ENCODE measurements around the gene LRRC2. TPM values are rescaled to one million over a fixed set of nuclear protein-coding genes. Genes with fewer than 3 reads are reported as not detected.

Gene LRRC2
- total and polyA plus RNA-seq, 2 of the 13 experiments (the other 11 are each of a cell fraction or from before 2014, with no cell fraction given): 0.27 to 0.58 TPM

- H3K4me1 ChIP-seq (ENCODE audit: insufficient read depth, low read length): peaks cover 46% of the 10 kb centered on the region
- intact Hi-C loops (cut with micrococcal nuclease; ENCODE audit: unreplicated experiment) (loop anchor here (1.0 kb wide), 1 partner anchor 7 kb away; the partner anchor contains the start of gene LRRC2), in situ Hi-C loops (cut with HindIII; ENCODE audit: extremely low pct_ligation_motif_present, low pct_unique_long_range_greater_than_20kb) (no loop called here)
- no peak for DNase-seq (ENCODE audit: low spot score)
- no peak overlapping the region; the same call in 1 of the 2 replicates for H3K4me2 ChIP-seq (ENCODE audit: low read depth, low read length)
- CTCF ChIA-PET (ENCODE audit: low intra/inter-chr PET ratio, low total read pairs): no interaction called here
- FAIRE-seq: no peak
- H3K27me3 ChIP-seq (ENCODE audit: control insufficient read depth in 1 of 2, insufficient read depth in 2 of 2, low read length in 2 of 2): no peaks in the 10 kb centered on the region
- no peak for ATAC-seq
- H2AFZ ChIP-seq (ENCODE audit: low read length): no peak overlapping the region
- POLR2A ChIA-PET: interaction anchor here (0.6 kb wide), 1 partner anchor 13 kb away, joined by 3 read pairs; no protein-coding TSS in a partner anchor
- H3K27ac ChIP-seq (ENCODE audit: extremely low read length, insufficient read depth, low read length): no peak overlapping the region
- H3K9ac ChIP-seq (ENCODE audit: insufficient read depth, low read depth, low read length): no peak overlapping the region
- no peaks in the 10 kb centered on the region for H4K20me1 ChIP-seq (ENCODE audit: insufficient read depth, low read length)
- no peaks in the 10 kb centered on the region for H3K36me3 ChIP-seq (replicated peaks in 1 of 2; ENCODE audit: control insufficient read depth in 1 of 2, insufficient read depth in 2 of 2, low read length in 2 of 2)
- no peaks in the 10 kb centered on the region for H3K9me3 ChIP-seq (ENCODE audit: low read length)
- H3K4me3 ChIP-seq (replicated peaks in 1 of 3; ENCODE audit: insufficient read depth in 1 of 3, low read depth in 2 of 3, low read length in 3 of 3): no peak overlapping the region
- 87% methylated on average over 4 of the region's 4 CpGs for WGBS (ENCODE audit: low lambda C conversion rate)
- no TSS peak for BruUV-seq (replicated peaks)
- H3K79me2 ChIP-seq (ENCODE audit: insufficient read depth, low read length): no peaks in the 10 kb centered on the region
- TF ChIP-seq ZBTB4 (CRISPR knock-in tag; IDR thresholded peaks at IDR 0.05; ENCODE audit: borderline replicate concordance) (no peak), ZNF484 (CRISPR knock-in tag; IDR thresholded peaks at IDR 0.05; ENCODE audit: borderline replicate concordance, low read depth) (no peak), ZMYM3 (CRISPR knock-in tag; IDR thresholded peaks at IDR 0.05) (no peak), REXO4 (CRISPR knock-in tag; IDR thresholded peaks at IDR 0.05; ENCODE audit: borderline replicate concordance) (no peak), ETS1 (CRISPR knock-in tag; IDR thresholded peaks at IDR 0.05) (no peak), AKNA (CRISPR knock-in tag; IDR thresholded peaks at IDR 0.05; ENCODE audit: borderline replicate concordance) (no peak), GATAD1 (CRISPR knock-in tag; IDR thresholded peaks at IDR 0.05) (no peak), CCDC6 (CRISPR knock-in tag; IDR thresholded peaks at IDR 0.05) (no peak), NFE2L1 (CRISPR knock-in tag; IDR thresholded peaks at IDR 0.05; ENCODE audit: borderline replicate concordance) (no peak), TBL1XR1 (IDR thresholded peaks at IDR 0.05; ENCODE audit: borderline replicate concordance, low read length, partially characterized antibody) (no peak), ZNF567 (CRISPR knock-in tag; IDR thresholded peaks at IDR 0.05; ENCODE audit: borderline replicate concordance) (no peak), ZNF616 (CRISPR knock-in tag; IDR thresholded peaks at IDR 0.05; ENCODE audit: low read depth) (no peak), DR1 (CRISPR knock-in tag; IDR thresholded peaks at IDR 0.05) (no peak), PHF8 (CRISPR knock-in tag; IDR thresholded peaks at IDR 0.05) (no peak), POLR2A (IDR thresholded peaks at IDR 0.05; ENCODE audit: insufficient read depth in 1 of 2, low read depth in 2 of 2, low read length in 2 of 2) (no peak), ZSCAN30 (CRISPR knock-in tag; IDR thresholded peaks at IDR 0.05) (no peak), ZNF549 (CRISPR knock-in tag; IDR thresholded peaks at IDR 0.05) (no peak)
Measured at GRCh38 chr3:46573701-46574100, 7.6 kb upstream of the LRRC2 start.

Measured in HepG2 (cell line).